GM21528 (cell line): ENCODE results near the gene PHACTR3.

Source experiments
- ATAC-seq: cut with Tn5 transposase; IDR thresholded peaks from one replicate; pipeline ENCODE4 v1.9.1; 2021; ENCODE audit warnings: mild to moderate bottlenecking, moderate library complexity; ENCODE audit not compliant: unreplicated experiment, low FRiP score

PHACTR3 gene

GRCh38 chr20:59667981-59668515 lies 63.7 kb downstream of the PHACTR3 start:
- ATAC-seq: no peak

- no peak for ATAC-seq
Observed at GRCh38 chr20:59668926-59669850, 64.8 kb downstream of the PHACTR3 start.

DNA sequence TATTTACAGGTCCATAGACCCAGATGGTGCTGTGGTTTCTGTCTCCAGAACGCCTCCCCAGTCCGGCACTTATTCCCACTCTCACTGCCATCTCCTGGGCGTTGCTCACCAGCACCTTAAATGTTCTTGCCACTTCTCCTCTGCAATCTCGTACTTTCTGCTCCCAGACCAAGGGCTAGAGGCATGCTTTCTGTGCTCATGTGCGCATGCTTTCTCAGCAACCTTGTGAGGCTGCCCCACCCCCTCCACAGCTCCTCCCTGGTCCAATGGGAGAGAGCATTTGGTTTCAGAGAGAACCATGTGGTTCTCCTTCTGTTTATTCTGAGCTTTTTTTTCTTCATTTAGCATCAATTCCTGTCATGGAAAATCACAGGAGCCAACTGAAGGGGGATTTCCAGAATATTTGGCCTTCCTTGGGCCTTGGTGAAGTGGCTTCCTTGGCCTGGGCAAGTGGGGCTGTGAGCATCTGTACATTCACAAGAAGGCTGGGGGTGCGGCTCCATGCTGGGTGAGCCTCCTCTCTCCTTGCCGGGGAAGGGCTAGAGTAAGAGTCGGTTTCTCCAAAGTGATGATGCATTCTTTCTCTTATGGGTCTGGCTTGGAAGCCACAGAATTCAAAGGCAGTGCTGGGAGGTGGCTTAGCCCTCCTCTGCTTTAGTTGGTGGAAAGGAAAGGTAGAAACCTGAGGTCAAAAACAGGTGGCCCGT lies 66.6 kb downstream of the PHACTR3 start:
- ATAC-seq: no peak

DNA sequence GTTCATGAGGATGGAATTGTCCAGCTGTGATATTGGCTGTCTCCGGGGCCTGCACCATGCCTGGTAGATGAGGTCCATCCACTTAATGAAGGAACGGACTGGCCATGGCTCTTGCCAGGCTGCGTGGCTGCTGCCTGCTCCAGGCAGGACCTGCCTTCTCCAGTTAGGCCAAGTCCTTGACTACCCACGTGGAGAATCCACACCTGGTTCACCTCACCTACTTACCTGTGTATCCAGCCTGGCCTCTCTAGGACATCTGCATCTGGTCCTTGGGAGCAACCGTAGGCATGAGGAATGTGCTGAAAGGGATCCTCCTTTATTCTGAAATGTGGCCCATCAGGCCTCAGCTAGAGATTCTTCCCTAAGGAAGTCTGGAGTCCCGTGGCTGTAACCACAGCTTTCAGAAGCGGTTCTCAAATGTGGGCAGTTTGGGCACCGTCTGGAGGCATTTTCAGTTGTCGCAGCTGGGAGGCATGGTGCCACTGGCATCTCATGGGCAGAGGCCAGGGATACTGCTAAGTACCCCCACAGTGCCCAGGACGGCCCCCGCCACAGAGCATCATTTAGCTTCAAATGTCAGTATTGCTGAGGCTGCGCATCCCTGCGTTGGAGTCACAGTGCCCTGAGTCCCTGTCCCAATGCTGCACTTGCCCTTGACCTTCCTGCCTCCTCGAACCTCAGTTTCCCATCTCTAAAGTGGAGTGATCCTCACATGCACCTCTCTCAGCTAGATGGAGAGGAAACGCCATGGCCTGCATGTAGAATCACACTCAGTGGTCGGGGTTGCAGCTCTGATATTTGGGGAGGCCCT lies 67.5 kb downstream of the PHACTR3 start:
- ATAC-seq: no peak

DNA sequence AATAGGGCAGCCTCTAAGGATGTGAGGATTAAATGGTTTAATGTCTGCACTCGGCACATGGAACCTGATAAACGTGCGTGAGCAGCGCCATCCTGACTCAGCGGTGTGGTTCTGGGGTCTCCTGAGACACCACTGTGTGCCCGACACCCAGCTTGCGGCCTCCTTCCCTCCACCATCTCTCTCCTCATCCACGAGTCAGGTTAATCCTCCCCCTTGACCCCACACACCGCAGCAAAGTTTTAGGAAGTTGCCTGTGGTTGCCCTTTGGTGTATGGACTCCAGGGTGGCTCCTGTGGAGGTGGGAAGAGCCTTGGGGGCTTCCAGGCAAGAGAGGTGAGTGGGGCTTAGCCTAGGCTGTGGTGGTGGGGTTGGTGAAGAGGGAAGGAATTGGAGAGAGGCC lies 68.2 kb downstream of the PHACTR3 start:
- no peak for ATAC-seq

DNA sequence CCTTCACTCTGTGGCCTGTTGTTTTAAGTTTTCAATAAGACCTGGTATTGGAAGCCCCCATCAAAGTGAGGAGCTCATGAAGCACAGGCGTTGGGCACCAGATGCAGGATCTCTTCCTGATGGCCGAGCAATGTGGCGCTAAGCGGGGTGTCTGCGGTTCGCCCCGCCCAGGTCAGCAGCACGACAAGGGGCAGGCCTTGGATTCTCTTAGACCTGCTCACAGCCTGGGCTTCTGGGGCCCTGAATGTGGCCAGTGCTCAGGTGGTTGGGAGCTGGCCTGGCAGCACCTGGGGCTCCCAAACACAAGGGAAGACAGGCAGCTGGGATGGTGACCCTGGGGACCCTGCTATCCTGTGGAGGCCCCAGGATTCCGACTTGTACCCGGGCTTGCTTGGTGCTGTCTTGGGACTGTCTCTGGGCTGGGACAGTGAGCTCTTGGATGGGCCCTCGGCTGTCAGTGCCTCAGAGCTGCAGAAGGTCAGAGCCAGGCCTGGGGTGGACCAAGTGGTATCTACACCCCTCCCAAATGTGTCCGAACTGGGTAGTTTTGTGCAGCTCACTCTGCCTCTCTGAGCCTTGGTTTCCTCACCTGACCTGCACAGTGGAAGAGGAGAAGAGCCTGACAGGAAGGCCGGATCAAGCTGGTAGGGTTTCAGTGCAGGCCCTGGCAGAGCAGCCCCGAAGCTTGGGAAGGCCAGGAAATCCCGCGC lies 69.1 kb downstream of the PHACTR3 start:
- no peak for ATAC-seq

- no peak for ATAC-seq
Observed at GRCh38 chr20:59673998-59674445, 69.7 kb downstream of the PHACTR3 start.

- ATAC-seq: no peak
Observed at GRCh38 chr20:59676126-59676850, 71.9 kb downstream of the PHACTR3 start.

GRCh38 chr20:59676851-59677182 lies 72.5 kb downstream of the PHACTR3 start:
- ATAC-seq: no peak

- ATAC-seq: no peak
Observed at GRCh38 chr20:59677586-59677985, 73.2 kb downstream of the PHACTR3 start.

DNA sequence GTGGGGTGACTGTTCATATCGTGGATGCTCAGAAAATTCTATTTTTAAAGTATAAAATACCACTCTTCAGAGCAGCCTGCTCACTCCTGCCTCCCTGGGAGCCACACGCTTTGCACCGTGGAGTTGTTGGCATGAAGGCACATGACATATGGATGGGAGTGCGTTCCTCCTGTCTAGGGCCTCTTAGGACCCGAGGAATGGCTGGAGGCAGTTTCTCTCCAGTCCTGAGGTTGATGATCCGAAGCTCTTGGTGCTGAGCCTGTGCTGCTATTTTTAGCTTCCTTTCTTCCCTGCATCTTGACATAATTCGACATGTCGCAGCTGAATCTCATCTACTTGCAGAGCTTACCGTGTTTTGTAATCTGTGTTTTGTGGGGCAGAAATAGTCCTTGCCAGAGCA lies 73.9 kb downstream of the PHACTR3 start:
- ATAC-seq: no peak

DNA sequence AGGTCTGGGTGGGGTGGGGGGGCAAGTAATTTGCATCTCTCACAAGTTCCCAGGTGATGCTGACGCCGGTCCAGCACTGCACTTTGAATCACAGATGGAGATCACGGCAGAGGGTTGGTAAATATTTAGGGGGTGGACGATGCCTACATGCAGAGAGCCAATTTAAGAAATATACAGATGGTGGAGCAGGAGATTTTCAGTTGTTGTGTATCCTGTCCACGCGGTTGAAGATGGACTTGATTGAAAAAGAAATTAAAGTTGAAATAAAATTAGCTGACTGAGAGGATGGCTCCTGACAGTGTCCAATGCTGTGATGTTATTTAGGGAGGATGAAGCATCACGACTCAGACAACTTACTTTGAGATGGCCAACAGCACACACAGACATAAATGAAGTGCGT lies 74.6 kb downstream of the PHACTR3 start:
- no peak for ATAC-seq

DNA sequence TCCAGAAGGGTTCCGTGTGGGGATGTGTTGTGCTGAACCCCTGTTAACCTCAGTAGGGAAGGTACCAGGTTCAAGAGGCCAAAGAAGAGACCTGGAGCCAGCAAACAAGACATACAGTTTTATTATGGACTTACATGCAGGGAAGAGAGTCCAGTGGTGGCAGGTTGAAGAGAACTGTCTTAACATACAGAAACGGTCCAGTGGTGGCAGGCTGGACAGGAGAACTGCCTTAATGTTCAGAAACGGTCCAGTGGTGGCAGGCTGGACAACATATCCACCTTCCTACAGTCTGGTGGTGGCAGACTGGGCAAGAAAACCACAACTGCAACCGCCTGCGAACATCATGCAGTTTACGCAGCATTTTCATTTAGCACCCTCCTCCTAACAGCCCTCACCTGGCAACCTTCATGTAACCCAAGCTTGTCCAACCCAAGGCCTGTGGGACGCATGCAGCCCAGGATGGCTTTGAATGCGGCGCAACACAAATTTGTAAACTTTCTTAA lies 75.9 kb downstream of the PHACTR3 start:
- ATAC-seq: no peak

GRCh38 chr20:59680852-59681251 lies 76.5 kb downstream of the PHACTR3 start:
- no peak for ATAC-seq

- ATAC-seq: no peak
Observed at GRCh38 chr20:59682603-59683002, 78.3 kb downstream of the PHACTR3 start.

DNA sequence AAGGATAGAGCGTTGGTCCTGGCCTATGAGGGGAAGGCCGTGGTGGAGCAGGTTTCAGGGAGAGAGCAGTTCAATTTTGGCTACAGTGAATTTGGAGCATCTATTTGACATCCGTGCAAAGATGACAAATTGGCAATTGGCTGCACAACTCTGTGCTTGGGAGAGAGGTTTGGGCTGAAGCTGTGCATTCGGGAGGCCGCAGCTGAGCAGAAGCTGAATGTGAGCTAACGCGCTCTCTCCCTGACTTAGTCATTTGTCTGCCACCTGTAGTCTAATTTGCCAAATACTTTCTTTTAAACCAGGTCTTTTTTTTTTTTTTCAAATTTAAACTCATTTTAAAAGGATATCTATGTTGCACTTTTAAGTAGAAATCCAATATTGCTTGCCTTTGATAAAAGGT lies 78.8 kb downstream of the PHACTR3 start:
- no peak for ATAC-seq

- no peak for ATAC-seq
Observed at GRCh38 chr20:59684685-59685242, 80.4 kb downstream of the PHACTR3 start.

- ATAC-seq: no peak
Observed at GRCh38 chr20:59686404-59687346, 82.3 kb downstream of the PHACTR3 start.
